DOHH2 (cell line): ENCODE results near the gene AKAP8.

ENCODE experiments used
- CTCF ChIP-seq: fragments of 200-600 bp; sonication (generic); IDR thresholded peaks from one replicate; pipeline ENCODE4 v1.5.1; 2014; ENCODE audit warnings: antibody characterized with exemption, mild to moderate bottlenecking, low read depth, low read length; ENCODE audit not compliant: poor library complexity, severe bottlenecking
- EZH2phosphoT487 ChIP-seq: fragments of 200-600 bp; sonication (generic); IDR thresholded peaks from 2 replicates; pipeline ENCODE4 v1.6.1; 2017; ENCODE audit warnings: borderline replicate concordance, mild to moderate bottlenecking, antibody characterized with exemption, low read length, moderate library complexity, mixed read lengths

GRCh38 chr19:15365264-15365663 is 14.3 kb downstream of the AKAP8 start:
- TF ChIP-seq CTCF, result no peak
- no peak for TF ChIP-seq EZH2phosphoT487
